ENCODE measurements around the gene PLAAT2.
A peak's percentile ranks its signal among the peaks of the same experiment; 100 is the strongest.
"Not testable (repeated sequence)": the region's sequence is repeated elsewhere in the genome, so short reads cannot be mapped to it uniquely, and the experiment has no call there.

The PLAAT2 gene

DNA sequence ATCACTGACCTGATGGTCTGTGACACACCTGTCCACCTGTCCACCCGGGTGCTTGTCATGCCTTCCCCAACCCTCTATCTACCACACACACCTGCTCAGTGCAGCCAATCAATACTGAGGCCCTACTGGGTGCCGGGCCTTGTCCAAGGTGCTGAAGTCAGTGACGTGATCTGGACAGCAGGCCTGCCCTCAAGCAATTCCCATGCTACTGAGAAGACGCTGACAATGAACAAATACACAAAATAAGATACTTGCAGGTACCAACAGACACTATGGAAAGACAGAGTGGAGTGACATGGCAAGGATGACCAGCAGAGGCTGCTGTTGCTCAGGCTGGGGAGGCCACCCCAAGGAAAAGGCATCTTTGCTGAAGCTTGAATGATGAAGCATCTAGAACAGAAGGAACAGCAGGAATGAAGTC is 29.8 kb upstream of the PLAAT2 start:
- TF ChIP-seq, protein P1, sequence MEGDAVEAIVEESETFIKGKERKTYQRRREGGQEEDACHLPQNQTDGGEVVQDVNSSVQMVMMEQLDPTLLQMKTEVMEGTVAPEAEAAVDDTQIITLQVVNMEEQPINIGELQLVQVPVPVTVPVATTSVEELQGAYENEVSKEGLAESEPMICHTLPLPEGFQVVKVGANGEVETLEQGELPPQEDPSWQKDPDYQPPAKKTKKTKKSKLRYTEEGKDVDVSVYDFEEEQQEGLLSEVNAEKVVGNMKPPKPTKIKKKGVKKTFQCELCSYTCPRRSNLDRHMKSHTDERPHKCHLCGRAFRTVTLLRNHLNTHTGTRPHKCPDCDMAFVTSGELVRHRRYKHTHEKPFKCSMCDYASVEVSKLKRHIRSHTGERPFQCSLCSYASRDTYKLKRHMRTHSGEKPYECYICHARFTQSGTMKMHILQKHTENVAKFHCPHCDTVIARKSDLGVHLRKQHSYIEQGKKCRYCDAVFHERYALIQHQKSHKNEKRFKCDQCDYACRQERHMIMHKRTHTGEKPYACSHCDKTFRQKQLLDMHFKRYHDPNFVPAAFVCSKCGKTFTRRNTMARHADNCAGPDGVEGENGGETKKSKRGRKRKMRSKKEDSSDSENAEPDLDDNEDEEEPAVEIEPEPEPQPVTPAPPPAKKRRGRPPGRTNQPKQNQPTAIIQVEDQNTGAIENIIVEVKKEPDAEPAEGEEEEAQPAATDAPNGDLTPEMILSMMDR (IDR thresholded peaks at IDR 0.05; ENCODE audit: low read depth, low read length, missing control alignments) = peak; percentile 71
- in situ Hi-C loops (cut with HindIII; ENCODE audit: low sequenced_read_pairs) = loop anchor here (5.0 kb wide), 2 partner anchors 41 to 54 kb away; no protein-coding TSS in a partner anchor
- no peak for DNase-seq (ENCODE audit: low read depth)
- H3K4me3 ChIP-seq (ENCODE audit: low read depth, low read length) = no peak overlapping the region

DNA sequence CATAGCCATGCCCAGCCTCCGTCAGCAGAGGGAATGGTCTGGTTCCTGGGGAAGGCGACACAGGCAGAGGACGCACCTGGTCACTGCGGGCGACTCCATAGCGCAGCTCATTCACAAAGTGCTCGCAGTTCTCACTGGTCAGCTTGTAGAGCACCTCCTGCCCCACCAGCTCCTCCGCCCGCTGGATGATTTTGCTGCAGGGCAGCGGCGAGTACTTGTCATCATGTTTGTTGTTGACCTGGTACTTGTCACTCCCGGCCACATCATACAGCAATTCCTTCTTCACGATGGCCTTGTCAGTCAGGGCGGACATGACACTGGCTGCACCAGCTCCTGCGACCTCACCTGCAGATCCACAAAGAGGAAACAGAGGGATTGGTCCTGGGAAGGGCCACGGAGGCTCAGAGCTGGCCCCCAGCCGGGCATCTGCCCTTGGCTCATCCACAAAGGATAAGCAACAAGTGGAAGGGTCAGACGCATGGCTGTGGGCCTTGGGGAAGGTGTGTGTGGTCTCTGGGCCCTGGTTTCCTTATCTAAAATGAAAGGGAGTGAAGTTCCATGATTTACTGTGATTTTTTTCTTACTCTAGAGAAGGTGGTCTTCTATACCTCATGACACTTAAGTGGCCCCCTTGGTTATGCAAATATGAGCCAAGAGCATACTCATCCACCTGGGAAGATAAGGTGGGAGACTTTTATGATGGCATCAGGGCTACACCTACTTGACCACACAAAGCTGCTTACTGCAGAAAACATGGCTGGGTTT is 27.0 kb upstream of the PLAAT2 start:
- in situ Hi-C loops (cut with HindIII; ENCODE audit: low sequenced_read_pairs) = loop anchor here (5.0 kb wide), 2 partner anchors 38 to 57 kb away; no protein-coding TSS in a partner anchor
- no peak overlapping the region for H3K4me3 ChIP-seq (ENCODE audit: low read depth, low read length)
- TF ChIP-seq, protein P1 (IDR thresholded peaks at IDR 0.05; ENCODE audit: low read depth, low read length, missing control alignments) = no peak
- DNase-seq (ENCODE audit: low read depth) = no peak

DNA sequence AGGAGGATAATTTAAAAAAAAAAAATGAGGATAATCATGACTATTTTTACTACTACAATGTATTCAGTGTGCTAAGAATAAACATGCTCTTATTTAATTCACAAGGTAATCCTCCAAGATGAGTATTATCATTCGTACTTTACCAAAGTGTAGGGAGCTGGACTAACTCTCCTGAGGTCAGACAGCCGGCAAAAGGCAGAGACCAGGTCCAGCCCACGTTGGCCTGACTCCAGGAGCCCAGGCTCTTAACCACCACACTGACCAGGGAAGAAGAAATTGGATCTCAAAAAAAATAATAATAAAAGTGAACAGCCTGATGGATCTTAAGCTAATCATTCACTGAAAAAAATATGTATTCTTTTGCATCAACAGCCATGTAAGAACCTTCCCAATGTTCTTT is 25.8 kb upstream of the PLAAT2 start:
- in situ Hi-C loops (cut with HindIII; ENCODE audit: low sequenced_read_pairs) = no loop called here

DNA sequence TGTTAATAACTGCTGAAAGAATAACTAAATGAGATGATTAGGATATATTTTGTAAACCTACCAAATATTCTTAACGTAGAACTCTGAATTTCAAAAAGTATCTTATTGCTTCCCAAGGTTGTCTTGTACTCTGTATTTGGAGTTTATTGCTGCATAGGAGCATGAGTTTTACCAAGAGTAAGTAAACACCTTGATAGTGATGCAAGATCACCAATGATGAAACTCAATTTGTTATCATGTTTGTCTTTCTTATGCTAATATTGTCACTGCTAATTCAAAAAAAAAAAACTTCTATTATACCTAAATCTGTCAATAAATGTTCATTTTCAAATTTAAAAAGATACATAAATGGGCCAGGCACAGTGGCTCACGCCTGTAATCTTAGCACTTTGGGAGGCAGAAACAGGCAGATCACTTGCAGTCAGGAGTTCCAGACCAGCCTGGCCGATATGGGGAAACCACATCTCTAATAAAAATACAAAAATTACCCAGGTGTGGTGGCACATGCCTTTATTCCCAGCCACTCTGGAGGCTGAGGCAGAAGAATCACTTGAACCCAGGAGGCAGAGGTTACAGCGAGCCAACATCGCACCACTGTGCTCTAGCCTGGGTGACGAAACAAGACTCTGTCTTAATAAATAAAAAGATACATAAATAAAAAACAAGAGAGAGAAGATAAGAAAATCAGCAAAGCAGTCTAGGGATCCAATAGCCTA is 23.4 kb upstream of the PLAAT2 start:
- in situ Hi-C loops (cut with HindIII; ENCODE audit: low sequenced_read_pairs) = no loop called here
- no peak overlapping the region for H3K4me3 ChIP-seq (ENCODE audit: low read depth, low read length)
- TF ChIP-seq, protein P1 (IDR thresholded peaks at IDR 0.05; ENCODE audit: low read depth, low read length, missing control alignments) = no peak
- DNase-seq (ENCODE audit: low read depth) = no peak

More for the DNA sequence above, 25.8 kb upstream of the PLAAT2 start:
- TF ChIP-seq, protein P1 (IDR thresholded peaks at IDR 0.05; ENCODE audit: low read depth, low read length, missing control alignments) = no peak
- no peak overlapping the region for H3K4me3 ChIP-seq (ENCODE audit: low read depth, low read length)
- no peak for DNase-seq (ENCODE audit: low read depth)

DNA sequence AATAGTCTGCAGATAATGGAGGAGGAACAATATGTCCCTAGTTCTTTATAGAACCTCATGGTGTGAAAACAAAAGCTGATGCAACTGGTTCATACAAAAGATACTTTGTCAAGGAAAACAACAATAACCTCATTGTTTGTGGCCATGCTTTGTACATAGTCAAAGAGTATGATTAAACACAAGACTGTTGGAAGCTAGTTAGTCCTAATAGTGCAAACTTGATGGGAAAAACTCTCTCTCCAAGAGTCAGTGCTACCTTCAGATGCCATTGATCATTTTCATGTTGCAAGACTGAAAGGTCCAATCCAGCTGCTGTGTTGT is 20.1 kb upstream of the PLAAT2 start:
- H3K4me3 ChIP-seq (ENCODE audit: low read depth, low read length) = no peak overlapping the region
- DNase-seq (ENCODE audit: low read depth) = no peak
- TF ChIP-seq, protein P1 (IDR thresholded peaks at IDR 0.05; ENCODE audit: low read depth, low read length, missing control alignments) = no peak
- in situ Hi-C loops (cut with HindIII; ENCODE audit: low sequenced_read_pairs) = no loop called here

DNA sequence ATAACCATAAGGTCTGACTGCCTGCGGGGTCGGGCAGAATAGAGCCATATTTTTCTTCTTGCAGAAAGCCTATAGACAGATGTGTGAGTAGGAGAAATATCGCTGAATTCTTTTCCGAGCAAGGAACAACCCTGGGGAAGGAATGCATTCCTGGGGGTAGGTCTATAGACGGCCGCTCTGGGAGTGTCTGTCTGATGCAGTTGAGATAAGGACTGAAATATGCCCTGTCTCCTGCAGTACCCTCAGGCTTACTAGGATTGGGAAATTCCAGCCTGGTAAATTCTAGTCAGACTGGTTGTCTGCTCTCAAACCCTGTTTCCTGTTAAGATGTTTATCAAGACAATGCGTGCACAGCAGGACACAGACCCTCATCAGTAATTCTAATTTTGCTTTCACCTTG is 18.0 kb upstream of the PLAAT2 start:
- in situ Hi-C loops (cut with HindIII; ENCODE audit: low sequenced_read_pairs); DNase-seq (ENCODE audit: low read depth); H3K4me3 ChIP-seq (ENCODE audit: low read depth, low read length): not testable (repeated sequence)

DNA sequence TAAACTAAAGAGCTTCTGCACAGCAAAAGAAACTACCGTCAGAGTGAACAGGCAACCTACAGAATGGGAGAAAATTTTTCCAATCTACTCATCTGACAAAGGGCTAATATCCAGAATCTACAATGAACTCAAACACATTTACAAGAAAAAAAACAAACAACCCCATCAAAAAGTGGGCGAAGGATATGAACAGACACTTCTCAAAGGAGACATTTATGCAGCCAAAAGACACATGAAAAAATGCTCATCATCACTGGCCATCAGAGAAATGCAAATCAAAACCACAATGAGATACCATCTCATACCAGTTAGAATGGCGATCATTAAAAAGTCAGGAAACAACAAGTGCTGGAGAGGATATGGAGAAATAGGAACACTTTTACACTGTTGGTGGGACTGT is 15.7 kb upstream of the PLAAT2 start:
- DNase-seq (ENCODE audit: low read depth); H3K4me3 ChIP-seq (ENCODE audit: low read depth, low read length); in situ Hi-C loops (cut with HindIII; ENCODE audit: low sequenced_read_pairs): not testable (repeated sequence)
